GM10266 (cell line): ENCODE results near the gene SHH.

Experiments
- DNase-seq: peaks from one replicate; pipeline ENCODE4 v3.0.0; 2012; ENCODE audit errors: extremely low spot score
- TF ChIP-seq, protein P1 (sequence below): IDR thresholded peaks from 2 replicates; pipeline ENCODE4 v1.5.1; 2012; ENCODE audit warnings: mild to moderate bottlenecking, low read depth; ENCODE audit not compliant: control insufficient read depth, insufficient read depth; ENCODE audit errors: missing control alignments

The SHH gene

DNA sequence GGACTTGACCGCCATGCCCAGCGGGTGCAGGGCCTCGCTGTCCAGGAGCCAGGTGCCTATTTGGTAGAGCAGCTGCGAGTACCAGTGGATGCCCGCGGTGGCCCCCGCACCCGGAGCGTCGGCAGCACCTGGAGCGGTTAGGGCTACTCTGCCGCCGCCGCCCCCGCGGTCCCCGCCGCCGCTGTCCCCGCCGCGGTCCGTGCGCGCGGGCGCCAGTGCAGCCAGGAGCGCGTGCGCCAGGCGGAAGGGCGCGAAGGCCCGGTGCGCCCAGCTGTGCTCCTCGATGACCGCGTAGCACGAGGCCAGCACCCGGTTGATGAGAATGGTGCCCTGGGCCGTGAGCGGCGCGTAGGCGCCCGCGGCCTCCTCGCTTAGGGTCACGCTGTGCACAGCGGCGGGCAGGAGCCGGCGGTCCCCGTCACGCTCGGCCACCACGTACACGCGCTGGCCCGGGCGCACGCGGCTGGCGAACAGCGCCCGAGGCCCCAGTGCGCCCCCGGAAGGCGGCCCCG is 9.3 kb downstream of the SHH start:
- TF ChIP-seq, protein P1, sequence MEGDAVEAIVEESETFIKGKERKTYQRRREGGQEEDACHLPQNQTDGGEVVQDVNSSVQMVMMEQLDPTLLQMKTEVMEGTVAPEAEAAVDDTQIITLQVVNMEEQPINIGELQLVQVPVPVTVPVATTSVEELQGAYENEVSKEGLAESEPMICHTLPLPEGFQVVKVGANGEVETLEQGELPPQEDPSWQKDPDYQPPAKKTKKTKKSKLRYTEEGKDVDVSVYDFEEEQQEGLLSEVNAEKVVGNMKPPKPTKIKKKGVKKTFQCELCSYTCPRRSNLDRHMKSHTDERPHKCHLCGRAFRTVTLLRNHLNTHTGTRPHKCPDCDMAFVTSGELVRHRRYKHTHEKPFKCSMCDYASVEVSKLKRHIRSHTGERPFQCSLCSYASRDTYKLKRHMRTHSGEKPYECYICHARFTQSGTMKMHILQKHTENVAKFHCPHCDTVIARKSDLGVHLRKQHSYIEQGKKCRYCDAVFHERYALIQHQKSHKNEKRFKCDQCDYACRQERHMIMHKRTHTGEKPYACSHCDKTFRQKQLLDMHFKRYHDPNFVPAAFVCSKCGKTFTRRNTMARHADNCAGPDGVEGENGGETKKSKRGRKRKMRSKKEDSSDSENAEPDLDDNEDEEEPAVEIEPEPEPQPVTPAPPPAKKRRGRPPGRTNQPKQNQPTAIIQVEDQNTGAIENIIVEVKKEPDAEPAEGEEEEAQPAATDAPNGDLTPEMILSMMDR, result no peak
- DNase-seq, result no peak

- TF ChIP-seq, protein P1, result no peak
Measured at GRCh38 chr7:155802291-155802690, 10.0 kb downstream of the SHH start.

DNA sequence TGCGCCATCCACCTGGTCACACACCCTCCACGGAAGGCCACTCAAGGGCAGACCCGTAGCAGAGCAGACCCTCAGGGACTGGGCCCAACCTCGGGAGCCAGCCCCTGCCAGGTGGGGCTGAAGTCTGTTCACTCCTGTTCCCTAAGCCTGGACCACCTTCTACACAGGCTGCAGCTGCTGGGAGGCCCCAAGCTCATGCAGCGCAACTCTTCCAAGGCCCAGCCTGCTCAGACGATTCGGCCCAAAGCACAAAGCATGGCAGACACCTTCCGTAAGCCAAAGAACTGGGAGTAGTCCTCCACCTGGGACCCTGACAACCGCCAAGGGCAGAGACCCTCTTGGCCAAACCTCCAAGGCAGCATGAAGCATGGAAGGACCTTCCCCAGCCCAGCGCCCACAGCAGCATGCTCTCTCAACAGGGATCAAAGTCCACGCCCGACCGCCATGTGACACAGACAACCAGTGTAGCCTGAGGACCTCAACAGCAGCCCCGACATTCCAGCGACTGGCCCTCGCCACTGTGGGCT is 11.5 kb downstream of the SHH start:
- no peak for DNase-seq
- TF ChIP-seq, protein P1, result no peak

More at GRCh38 chr7:155802291-155802690, 10.0 kb downstream of the SHH start:
- DNase-seq, result no peak

DNA sequence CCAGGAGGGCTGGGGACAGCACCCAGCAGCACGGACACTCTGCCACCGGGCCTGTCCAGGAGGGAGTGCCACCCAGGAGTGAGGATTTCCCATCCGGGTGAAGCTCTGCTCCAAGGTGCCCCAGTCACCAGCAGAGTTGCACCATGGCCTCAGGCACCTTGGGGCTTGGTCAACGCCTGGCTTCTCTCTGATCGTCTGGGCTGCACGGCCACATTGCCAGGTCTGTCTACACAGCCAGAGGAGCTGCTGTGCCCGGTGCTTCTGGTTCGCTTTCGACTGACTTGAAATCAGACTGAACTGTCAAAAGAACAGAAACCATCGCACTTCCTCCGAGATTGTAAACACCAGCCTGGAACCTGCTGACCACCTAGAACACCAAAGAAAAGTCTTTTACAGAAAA is 12.0 kb downstream of the SHH start:
- DNase-seq, result no peak
- TF ChIP-seq, protein P1, result no peak

- DNase-seq, result no peak
- TF ChIP-seq, protein P1, result no peak
Measured at GRCh38 chr7:155799514-155799913, 12.7 kb downstream of the SHH start.

DNA sequence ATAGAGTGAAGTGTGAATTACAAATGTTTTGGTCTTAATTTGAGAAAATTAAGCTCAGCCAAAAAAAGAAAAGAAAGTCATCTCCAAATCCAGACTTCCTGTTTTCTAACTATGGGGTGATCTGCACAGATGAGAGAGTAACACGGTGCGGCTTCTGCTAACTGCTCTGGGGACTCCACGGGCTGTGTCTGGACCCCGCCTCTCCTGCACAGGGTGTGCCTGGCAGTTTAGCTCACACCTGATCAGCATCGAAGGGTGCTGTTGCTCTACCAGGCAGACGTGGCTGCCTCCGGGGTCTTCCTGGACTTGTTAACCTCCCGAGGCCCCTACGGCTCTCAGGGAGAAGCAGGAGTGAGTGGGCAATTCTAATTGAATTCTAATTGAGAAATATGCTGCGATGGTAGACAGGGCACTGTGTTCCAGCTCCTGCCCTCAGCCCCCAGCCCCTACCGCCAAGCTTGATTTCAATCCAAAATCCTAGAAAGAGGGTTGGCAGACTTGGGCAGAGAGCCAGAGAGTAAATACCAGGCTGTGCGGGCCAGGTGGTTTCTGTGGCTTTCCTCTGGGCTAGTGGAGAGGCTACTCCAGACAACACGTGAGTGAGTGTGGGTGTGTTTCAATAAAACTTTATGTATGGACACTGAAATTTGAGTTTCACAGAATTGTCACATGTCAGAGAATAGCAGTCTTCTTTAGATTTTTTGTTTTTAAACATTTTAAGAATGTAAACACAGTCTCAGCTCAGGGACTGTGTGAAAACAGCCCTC is 13.4 kb downstream of the SHH start:
- TF ChIP-seq, protein P1, result no peak
- DNase-seq, result no peak
